Epidermal melanocyte (primary cell): Measurements from ENCODE around the gene ZFPM1.
"Not testable (repeated sequence)": the region's sequence is repeated elsewhere in the genome, so short reads cannot be mapped to it uniquely, and the experiment has no call there.

ENCODE experiments used
- DNase-seq: peaks from one replicate; pipeline ENCODE4 v3.0.0; 2011; ENCODE audit warnings: low spot score; ENCODE audit not compliant: insufficient read length

ZFPM1 gene

DNA sequence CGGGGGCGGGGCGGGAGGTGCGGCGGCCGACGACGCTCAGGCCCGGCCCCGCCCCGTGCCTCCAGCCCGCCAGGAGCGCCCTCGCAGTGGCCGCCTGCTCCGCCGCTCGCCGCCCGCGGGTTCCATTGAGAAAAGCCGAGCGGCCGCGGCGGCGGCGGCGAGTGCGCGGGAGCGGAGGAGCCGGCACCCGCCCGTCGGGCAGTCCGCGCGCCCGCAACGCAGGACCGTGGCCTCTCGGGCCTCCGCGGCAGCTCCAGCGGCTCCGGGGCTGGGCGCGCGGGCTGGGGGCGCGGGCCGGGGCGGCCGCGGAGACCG, at the start of gene ZFPM1:
ZFPM1 (plus strand) TSS at position 64 of the 315 bp plus-strand sequence. CDS start 359 bp downstream, outside the sequence.
- DNase-seq: no peak

DNA sequence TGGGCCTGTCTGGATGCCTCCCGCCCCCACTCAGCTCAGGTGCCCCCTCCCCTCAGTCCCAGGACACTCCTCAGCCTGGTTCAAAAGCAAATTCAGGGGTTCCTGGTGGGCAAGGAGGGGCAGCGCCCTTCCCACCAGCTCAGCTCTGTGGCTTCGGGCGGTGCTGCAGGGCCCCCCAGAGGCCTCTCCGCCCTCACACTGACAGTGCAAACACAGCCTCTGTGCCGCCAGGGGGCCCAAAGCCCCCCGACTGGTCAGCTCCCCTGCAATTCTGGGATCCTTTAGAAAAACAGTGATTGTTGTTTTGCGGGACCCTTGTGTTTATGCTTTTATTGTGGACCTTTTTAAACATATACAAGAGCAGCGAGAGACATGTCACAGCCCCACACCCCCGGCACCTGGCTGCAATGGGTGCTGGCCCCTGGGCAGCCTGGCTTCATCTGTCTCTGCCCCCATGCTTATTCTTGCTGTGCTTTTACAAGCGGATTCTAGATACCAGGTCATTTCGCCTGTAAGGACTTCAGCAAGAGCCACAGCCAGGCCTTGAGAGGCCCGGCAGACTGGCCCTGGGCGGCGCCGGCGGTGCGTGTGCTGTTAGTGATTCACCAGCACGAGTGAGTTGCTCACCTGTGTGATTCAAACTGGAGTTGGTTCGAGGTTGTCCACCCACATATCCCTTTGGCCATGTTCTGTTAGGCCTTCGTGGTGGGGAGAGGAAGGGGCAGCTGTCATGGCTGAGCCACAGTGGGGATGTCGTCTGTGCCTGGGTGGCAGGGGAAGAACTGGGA, 49.1 kb upstream of the ZFPM1 start:
- no peak for DNase-seq

DNA sequence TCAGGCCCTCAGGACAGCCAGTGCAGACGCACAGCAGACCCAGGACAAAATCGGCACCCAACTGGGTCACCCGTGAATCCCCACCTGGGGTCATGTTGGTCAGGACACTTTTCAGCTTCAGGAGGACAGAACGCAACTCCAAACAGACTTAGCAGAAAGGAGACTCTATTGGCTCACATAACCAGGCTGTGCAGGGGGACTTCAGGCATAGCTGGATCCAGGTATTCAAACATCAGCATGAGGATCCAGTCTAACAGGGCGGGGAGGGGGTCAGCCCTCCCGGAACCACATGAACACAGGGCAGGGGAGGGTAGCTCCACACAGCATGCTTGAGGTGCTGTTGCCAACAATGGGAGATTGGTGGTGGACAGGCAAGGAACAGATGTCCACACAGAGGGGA, 48.3 kb upstream of the ZFPM1 start:
- DNase-seq: no peak

DNA sequence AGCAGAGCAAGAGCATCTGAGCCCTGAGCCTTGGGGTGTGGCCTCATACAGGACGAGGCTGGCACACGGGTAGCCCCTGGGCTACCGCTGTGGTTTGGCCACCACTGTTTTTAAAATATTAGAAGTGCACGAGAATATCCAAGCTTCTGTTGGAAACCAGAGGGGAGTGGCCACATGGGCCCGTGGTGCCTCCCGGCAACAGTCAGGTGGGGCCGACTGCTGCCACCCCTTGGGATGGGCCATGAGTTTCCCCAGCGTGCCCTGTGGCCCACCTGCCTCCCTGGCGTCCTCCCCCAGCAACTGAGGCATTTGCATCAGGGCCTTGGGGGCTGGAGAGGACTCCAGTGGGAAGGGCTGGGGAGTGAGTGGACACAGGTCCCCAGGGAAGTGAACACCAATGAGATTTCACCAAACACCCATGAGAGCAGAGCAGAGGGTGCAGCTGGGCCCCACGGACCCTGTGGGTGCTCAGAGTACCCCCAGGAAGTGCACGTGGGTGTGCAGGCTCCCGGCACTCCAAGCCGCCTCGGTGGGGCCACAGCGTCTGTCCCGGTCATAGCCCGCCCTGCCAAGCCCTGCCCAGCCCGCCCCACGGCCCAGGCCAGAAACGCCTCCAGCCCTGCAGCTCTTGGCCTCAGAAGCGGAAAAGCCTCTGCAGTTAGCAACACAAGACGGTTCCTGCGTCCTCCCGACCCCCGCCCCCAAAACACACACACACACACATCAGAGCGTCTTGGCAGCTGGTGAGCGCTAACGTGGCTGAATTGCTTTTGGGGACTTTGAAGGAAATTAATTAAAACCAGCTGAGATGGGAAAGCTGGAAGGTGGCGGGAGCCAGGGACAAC, 47.6 kb upstream of the ZFPM1 start:
- DNase-seq: no peak

DNA sequence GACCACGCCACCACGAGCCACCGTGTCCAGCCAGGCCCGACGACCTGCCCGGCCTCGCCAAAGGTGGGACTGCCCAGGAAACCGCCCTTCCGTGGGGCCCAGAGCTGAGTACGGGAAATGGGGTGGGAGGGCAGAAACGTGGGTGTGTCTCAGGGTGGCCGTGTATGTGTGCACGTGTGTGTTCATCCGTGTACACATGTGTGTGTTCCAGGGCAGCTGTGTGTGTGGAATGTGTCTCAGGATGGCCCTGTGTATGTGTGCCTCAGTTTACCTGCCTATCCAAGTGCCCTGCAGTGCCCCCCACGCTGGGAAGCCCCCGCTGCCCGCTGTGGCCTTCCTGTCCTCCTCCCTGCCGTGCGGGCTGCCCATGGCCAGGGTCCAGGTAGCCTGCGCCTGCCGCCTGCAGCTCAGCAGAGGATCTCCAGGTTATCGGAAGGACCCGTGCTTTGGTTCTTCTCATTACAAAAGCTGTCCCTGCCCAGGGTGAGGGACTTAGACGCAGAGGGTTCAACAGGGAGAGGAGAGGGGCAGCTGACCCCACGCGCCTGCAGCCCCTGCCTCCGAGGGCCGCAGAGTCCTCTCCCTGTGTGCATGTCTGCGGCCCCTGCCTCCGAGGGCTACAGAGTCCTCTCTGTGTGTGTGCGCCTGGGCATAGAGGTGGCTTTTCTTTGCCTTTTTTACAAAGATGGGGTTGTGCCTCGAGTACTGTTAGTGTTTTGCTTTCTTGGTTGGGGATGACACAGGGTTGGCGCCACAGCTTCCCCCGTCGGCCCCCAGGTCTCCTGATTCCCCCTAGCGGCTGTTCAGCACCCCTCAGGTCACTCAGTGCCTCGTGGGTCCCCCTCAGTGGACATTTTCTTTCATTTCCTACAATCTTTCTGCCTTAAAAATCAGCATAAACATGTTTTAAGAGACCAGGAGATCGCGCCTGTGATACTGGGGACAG, 46.7 kb upstream of the ZFPM1 start:
- no peak for DNase-seq

DNA sequence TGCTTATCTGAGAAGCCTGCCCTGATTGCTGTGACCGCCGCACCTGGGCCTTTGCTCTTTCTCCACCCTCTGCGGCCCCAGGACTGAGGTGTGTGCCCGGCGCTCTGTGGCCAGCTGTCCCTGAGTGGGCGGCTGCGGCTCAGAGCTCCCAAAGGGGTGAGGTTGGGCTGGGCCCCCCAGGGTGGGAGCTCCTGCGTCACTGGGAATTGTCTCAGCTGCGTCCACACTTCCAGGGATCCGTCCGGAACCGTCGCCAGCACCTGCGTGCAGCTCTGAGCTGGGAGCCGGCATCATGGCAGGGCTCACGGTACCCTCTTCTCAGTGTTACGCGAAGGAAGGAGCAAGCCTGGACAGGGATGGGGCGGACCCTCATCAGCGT, 46.0 kb upstream of the ZFPM1 start:
- no peak for DNase-seq

DNA sequence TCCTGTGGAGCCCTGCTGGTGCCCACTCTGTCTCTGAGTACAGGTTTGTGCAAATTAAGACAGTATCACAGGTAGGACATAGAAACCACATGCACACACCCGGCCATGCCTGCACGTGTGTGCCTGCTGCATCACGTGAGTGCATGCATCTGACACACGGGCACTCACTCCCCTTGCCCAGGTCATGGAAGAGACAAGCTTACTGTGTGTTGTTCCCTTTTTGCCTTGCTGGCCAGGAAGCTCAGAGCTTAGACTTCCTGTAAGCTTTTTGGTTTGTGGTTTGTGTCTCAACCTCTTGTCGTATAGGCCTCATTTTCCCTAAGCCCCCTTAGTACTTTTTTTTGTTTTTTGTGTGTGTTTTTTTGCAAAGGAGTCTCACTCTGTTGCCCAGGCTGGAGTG, 45.3 kb upstream of the ZFPM1 start:
- DNase-seq: no peak

DNA sequence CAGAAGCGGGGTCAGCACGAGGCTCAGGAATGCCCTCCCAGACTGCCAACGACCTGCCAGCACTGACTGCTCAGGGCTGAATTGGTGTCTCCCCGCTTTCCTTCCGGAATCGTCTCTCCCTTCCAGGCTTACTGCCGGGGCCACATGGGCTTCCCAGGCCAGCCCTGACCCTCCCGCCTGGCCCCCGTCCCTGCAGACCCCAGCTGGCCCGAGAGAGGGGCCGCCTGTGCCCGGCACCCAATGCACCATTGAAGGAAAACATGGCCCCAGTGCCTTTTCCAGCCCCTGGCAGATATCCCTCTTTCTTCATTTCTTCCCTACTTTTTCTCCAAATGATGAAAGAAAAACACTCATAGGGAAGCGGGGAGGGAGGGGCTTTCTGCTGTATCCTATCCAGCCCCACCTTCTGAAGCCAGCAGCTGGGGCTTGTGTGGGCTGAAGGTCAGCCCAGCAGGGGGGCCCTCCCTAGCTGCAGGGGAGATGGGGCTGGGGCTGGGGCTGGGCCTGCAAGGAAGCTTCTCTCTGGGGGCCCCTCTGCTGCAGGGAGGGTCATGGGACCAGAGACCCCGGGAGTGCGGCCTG, 44.4 kb upstream of the ZFPM1 start:
- no peak for DNase-seq

DNA sequence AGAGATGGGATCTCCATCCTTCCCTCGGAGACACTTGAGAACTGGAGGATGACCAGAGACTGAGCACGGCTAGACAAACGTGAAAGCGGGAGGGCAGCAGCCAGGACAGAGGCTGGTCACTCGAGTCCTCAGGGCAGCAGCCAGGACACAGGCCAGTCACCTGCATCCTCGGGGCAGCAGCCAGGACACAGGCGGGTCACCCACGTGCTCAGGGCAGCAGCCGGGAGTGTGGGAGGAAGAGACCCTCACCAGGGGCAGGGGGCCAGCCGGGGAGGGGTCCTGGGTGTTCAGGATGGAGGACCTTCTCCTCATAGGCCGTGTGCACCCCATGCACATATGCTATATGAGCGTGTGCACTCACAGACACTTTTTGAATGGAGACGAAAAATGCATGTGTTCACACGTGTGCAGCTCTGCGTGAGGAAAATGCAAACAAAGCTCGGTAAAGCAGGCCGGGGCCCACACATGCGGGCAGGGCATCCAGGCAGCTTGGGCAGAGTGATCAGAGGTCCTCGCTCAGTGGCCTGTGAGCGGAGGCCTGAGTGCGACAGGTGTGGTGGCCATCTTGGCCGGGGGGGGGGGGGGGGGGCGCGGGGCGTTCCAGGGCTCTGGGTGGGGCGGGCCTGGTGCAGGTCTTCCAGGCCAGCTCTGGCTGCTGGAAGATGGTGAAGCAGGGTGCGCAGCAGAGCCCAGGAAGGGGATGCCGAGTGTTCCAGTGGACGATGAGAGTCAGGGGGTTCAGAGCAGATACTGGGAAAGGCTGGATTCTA, 43.6 kb upstream of the ZFPM1 start:
- no peak for DNase-seq

DNA sequence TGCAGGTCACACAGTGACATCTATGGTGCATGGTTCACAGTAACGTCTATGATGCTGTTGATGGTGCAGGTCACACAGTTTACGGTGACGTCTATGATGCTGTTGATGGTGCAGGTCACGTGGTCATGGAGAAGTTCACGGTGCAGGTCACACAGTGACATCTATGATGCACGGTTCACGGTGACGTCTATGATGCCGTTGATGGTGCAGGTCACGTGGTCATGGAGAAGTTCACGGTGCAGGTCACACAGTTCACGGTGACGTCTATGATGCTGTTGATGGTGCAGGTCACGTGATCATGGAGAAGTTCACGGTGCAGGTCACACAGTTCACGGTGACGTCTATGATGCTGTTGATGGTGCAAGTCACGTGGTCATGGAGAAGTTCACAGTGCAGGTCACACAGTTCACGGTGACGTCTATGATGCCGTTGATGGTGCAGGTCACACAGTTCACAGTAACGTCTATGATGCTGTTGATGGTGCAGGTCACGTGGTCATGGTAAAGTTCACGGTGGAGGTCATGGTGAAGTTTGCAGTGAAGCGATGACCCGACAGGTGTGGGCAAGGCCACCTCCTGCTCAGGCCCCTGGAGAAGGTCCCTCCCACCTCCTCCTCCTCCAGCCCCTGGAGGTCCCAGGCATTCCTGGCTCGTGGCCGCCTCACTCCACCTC, 42.6 kb upstream of the ZFPM1 start:
- not testable (repeated sequence) for DNase-seq

DNA sequence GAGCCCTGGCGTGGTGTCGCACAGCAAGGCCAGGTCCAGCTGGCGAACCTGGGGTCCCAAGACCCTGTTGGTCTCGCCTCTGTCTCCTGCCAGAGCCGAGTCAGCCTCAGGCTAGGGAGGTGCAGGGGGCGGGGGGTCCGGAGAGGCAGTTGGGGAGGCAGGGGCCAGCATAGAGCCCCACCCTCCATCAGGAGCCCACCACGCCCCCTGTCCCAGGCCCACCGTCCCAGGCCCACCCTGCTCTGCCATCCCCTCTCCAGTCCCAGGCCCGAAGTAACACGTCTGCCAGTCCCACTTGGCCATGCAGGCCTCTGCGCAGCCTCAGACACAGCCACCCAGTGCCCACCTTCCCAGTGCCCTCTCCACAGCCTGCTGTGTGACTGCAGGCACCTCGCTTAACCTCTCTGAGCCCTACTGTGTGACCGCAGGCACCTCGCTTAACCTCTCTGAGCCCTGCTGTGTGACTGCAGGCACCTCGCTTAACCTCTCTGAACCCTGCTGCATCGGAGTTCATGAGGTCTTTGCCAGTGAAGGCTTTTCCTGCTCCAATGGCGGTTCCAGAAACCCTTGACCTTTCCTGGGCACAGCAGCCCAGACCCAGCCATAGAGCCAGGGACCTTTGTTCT, 41.0 kb upstream of the ZFPM1 start:
- DNase-seq: no peak

DNA sequence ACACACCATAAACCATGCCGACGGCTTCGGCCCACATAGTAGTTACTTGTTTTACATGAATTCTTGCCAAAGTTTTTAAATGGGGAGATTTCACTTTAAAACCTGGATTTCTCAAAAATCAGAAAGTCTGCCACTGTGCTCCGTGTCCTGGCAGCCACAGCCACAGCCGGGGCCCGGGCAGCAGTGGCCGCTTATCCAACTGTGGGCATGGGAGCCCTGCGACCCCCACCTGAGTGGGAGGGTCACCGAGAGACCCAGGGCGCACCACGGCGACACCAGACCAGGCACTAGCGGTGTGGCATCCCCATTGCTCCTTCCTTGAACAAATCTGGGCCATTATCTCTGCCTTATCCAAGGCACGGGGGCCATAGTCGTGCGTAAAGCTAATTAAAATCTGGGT, 40.3 kb upstream of the ZFPM1 start:
- no peak for DNase-seq

DNA sequence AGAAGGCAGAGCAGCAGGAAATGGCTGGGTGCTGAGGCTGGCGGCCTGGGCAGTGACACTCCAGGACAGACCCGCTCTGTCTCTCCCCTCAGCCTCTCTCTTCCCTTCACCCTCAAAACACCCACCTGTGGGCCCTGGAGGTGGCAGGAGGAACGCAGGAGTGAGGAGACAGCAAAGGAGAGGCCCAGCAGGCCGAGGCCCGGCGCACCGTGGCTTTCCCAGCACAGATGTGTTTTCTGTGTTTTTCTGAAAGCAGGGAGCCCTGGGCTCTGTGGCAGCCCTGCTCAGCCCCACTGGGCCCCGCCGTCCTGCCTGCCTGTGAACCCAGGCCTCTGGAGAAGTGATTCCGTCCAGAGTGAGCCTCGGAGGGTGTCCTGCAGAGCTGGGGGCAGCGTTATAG, 39.8 kb upstream of the ZFPM1 start:
- DNase-seq: no peak

DNA sequence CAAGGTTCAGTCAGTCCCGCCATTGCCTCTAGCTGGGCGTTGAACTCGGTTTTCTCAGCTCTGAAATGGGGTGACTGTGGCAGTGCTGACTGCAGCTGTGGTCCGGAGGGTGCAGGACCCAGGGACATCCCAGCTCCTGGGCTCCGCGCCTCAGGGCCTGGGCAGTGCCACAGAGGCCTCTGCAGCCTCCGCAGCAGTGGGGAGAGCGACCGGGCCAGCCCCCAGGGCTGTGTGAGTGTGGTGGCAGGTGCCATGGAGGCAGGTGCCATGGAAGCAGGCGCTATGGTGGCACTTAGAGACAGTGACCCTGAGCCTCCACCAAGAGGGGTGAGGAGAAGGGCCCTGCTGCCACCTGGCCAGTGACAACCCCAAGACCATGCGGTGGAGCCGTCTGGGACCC, 39.4 kb upstream of the ZFPM1 start:
- no peak for DNase-seq

DNA sequence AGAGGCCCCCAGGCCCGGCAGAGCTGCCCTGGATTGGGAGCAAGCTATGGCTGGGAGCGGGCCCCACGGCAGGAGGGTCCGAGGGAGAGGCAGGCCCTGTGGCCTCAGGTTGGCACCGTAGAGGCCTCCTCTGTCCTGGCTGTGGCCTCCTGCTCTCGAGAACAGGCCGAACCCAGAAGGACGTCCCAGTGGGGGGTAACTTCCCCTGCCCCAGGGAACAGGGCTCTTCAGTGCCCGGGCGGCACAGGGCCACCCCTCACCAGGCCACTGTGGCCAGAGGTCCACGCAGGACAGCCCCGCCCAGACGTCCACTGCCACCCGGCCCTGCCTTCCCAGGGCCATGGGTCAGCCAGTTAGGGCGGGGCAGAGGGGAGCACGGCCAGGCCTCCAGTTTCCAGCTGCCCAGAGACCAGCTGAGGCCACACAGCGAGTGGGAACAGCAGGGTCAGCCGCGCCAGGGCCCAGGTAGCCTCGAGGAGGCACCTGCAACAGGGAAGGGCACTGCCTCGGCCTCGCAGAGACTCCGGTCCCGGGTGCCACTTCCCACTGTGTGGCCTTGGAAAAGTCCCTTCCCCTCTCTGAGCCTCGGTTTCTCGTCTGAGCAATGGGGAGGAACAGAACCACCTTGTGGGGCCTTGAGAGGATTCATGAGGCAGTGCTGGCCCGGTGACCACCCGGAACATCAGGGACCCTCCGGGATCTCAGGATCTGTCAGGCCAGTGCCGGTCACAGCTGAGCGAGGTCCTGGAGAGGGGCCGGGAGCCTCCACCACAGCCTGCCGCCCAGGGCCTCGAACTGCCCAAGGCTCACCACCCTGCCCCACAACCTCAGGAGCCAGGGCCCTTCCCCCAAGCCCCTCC, 38.3 kb upstream of the ZFPM1 start:
- no peak for DNase-seq

DNA sequence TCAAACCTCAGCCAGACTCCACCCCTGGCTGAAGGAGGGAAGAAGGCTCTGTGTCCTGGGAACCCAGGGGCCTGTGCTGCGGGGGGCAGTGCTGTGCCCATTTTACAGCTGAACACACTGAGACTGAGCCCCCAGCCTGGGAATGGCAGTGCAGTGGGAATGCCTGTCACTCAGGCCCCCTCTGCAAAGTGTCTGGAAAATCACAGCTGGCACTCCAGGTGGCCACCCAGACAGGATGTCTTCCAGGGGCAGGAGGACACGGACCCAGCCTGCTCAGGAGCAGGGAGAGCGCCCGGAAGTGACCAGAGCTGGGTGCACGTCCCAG, 37.7 kb upstream of the ZFPM1 start:
- no peak for DNase-seq

DNA sequence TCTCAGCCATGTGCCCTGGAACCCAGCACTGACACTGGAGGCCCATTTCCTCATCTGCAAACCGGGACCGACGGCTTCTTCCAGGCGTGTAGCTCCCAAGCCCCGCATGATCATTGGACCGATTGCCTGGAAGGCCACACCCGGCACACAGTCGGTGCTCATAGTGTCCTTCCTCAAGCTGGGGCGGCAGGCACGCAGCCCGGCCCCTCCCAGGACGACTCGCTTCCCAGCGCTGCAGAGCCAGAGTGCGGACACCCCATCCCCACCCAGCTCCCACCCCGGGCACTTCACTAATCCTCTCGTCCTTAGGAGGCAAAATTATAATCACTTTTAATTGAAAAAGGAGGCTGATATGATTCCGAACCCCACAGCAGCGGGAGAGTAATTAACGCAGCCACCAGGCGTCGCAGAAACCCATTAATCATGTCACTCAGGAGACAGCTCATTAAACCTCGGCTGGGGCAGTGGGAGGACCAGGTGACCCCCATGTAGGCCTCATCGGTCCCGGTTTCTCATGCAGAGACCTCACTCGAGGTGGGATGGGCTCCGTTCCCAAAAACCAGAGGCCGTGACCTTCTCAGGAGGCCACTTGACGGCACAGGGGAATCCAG, 37.3 kb upstream of the ZFPM1 start:
- DNase-seq: no peak

DNA sequence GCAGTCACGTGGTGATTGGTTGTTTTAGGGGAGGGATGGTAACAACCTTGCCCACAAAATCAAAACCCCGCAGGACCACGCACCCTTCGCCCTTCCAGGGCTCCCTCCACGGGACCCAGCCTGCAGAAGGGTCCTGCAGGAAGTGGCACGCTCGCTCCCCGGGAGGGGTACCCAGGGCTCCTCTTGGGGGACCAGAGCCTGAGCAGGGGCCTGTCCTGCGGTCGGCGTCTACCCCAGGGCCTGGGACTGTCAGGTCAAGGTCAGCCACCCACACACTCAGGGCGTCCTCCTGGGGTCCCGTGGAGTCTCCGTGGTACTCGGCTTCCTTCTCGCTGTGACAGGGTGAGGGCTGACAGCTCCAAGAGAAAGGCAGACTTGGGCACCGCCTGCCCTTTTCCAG, 36.4 kb upstream of the ZFPM1 start:
- DNase-seq: no peak
